Hepatocyte (in vitro differentiated cells): Measurements from ENCODE around the gene LDLRAD3.

ENCODE experiments used
- CTCF ChIP-seq: fragments of 200-600 bp; sonication (generic); IDR thresholded peaks from 2 replicates; pipeline ENCODE4 v1.5.1; 2016; ENCODE audit warnings: antibody characterized with exemption, mild to moderate bottlenecking; ENCODE audit not compliant: poor library complexity
- EZH2 ChIP-seq: fragments of 200-600 bp; sonication (generic); IDR thresholded peaks from 2 replicates; pipeline ENCODE4 v1.6.1; 2016; ENCODE audit warnings: antibody characterized with exemption, mild to moderate bottlenecking, borderline replicate concordance
- EZH2phosphoT487 ChIP-seq: fragments of 200-600 bp; sonication (generic); IDR thresholded peaks from one replicate; pipeline ENCODE4 v1.6.1; 2018; ENCODE audit warnings: antibody characterized with exemption, mild to moderate bottlenecking, low read depth, moderate library complexity; ENCODE audit not compliant: unreplicated experiment, severe bottlenecking

GRCh38 chr11:36035999-36036398 lies 92.1 kb downstream of the LDLRAD3 start:
- TF ChIP-seq CTCF, result no peak
- TF ChIP-seq EZH2, result no peak
- TF ChIP-seq EZH2phosphoT487, result no peak
